GM12873 (cell line): ENCODE measurements around the gene UMAD1.

Source experiments
- CTCF ChIP-seq: IDR thresholded peaks from 2 replicates; pipeline ENCODE4 v1.5.1; 2012; ENCODE audit warnings: low read depth, mild to moderate bottlenecking, moderate library complexity, low read length, control low read depth; ENCODE audit not compliant: insufficient read depth; ENCODE audit errors: missing control alignments

UMAD1 gene

DNA sequence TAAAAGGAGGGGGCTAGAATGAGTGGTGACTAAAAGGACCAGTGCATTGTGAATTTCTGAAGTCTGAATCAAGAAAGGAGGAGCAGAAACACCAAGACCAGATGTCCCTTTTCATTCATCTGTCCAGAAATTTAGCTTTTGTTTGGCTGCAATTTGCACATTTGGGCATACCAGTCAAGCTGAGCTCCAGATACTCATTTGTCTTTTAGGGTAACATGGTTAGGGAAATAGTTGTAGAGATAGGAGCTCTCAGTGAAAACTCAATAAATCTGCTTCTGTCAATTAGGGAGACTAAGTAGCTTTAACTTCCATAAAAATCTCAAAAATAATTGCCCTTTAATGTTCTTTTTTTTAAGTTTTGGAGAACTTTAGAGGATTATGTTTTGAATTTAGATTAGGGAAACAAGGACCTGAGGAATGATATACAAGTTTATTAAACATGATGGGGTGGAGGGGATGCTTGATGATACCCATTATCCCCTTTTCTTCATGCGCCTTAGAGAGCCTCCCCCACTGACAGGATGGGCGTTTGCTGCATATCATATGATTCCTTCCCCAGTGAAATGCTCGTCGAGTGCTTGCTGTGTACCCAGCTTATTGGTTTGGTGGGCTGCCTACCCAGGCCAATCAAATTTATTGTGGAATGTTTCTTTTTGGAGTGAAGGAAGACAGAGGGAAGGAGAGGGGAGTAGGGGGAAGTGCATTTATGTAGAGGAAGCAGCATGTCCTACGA lies 128.6 kb downstream of the UMAD1 start:
- TF ChIP-seq CTCF, result no peak

DNA sequence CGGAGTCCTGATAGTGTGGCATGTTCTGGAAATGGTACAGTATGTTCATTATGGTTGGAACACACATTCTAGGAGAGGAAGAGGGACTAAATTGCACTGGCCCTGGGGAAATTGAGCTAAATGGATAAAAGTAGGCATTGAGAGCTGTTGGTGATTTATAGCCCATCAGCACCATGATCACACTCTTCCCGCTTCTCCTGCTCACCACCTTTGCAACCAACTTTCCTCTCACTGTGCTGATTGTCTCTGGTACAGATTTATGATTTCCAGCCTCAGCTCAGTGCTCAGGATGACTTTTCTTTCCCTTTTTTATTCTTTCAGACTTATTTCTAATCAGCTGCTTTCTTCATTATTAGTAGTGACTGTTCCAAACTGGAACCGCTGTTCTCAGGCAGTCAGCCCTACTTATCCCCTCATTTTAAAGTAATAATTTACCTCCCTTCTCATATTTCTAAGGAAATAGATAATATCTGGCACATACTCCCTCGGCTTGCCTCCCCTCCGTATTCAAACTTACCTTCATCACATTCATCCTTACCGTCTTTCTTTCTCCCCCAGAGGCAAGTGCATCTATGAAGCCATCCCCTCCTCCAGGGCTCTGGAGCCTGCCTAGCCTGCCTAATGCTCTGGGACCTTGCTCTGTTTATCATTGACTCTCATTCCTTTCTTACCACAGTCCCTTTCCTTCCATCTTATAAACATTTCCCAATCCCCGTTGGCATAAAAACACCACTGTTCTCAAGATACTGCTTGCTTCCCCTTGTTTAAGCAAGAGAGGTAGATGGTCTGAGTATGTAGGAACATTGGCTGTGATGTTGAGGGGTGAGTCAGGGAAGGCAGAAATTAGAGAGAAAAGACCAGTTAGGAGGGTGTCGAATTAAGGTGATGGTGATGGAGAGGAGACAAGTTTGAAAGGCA lies 129.4 kb downstream of the UMAD1 start:
- no peak for TF ChIP-seq CTCF

- TF ChIP-seq CTCF, result no peak
Measured at GRCh38 chr7:7771452-7771851, 130.9 kb downstream of the UMAD1 start.

- no peak for TF ChIP-seq CTCF
Measured at GRCh38 chr7:7772397-7772821, 131.9 kb downstream of the UMAD1 start.

- no peak for TF ChIP-seq CTCF
Measured at GRCh38 chr7:7773334-7774309, 133.1 kb downstream of the UMAD1 start.

- TF ChIP-seq CTCF, result no peak
Measured at GRCh38 chr7:7779888-7780287, 139.3 kb downstream of the UMAD1 start.
